Activated naive CD8-positive, alpha-beta T cell treated with anti-CD3 and anti-CD28 coated beads, Interleukin-2, amount 50 U/mL, for 16 hours (primary cell): Measurements from ENCODE around the gene BSDC1.

Experiments
- DNase-seq: peaks from one replicate; pipeline ENCODE4 v3.0.0-alpha.2; 2020; ENCODE audit warnings: low read depth, low spot score

The BSDC1 gene

GRCh38 chr1:32394890-32395432, 720 bp upstream of the BSDC1 start:
- no peak for DNase-seq

GRCh38 chr1:32393832-32394140, 455 bp downstream of the BSDC1 start:
- DNase-seq: no peak

- DNase-seq: no peak
Measured at GRCh38 chr1:32393136-32393535, 1.1 kb downstream of the BSDC1 start.

- no peak for DNase-seq
Measured at GRCh38 chr1:32392325-32392724, 1.9 kb downstream of the BSDC1 start.

- no peak for DNase-seq
Measured at GRCh38 chr1:32390904-32391870, 3.1 kb downstream of the BSDC1 start.

GRCh38 chr1:32388641-32389040, 5.6 kb downstream of the BSDC1 start:
- no peak for DNase-seq

GRCh38 chr1:32386676-32387392, 7.4 kb downstream of the BSDC1 start:
- DNase-seq: no peak

GRCh38 chr1:32380057-32380456, 14.2 kb downstream of the BSDC1 start:
- DNase-seq: no peak

- DNase-seq: no peak
Measured at GRCh38 chr1:32377541-32378220, 16.6 kb downstream of the BSDC1 start.

GRCh38 chr1:32376199-32376598, 18.0 kb downstream of the BSDC1 start:
- DNase-seq: no peak

- DNase-seq: no peak
Measured at GRCh38 chr1:32373996-32374592, 20.1 kb downstream of the BSDC1 start.

GRCh38 chr1:32372149-32372756, 22.0 kb downstream of the BSDC1 start:
- no peak for DNase-seq

- no peak for DNase-seq
Measured at GRCh38 chr1:32367912-32368635, 26.2 kb downstream of the BSDC1 start.

GRCh38 chr1:32365445-32365844, 28.8 kb downstream of the BSDC1 start:
- no peak for DNase-seq

- no peak for DNase-seq
Measured at GRCh38 chr1:32364836-32365235, 29.4 kb downstream of the BSDC1 start.

GRCh38 chr1:32363713-32364112, 30.5 kb downstream of the BSDC1 start:
- DNase-seq: no peak

GRCh38 chr1:32362474-32363313, 31.5 kb downstream of the BSDC1 start, which contains the start of the genes FAM229A and TSSK3:
FAM229A (minus strand) TSS chr1:32362485; CDS start chr1:32362091, 394 bp downstream.
TSSK3 (plus strand) TSS chr1:32362539; CDS start chr1:32362702, 163 bp downstream.
- no peak for DNase-seq

GRCh38 chr1:32361674-32362473, 32.4 kb downstream of the BSDC1 start:
- DNase-seq: no peak

- no peak for DNase-seq
Measured at GRCh38 chr1:32361308-32361673, 33.0 kb downstream of the BSDC1 start.
